Measurements from ENCODE around the gene ARHGAP9.

The ARHGAP9 gene

DNA sequence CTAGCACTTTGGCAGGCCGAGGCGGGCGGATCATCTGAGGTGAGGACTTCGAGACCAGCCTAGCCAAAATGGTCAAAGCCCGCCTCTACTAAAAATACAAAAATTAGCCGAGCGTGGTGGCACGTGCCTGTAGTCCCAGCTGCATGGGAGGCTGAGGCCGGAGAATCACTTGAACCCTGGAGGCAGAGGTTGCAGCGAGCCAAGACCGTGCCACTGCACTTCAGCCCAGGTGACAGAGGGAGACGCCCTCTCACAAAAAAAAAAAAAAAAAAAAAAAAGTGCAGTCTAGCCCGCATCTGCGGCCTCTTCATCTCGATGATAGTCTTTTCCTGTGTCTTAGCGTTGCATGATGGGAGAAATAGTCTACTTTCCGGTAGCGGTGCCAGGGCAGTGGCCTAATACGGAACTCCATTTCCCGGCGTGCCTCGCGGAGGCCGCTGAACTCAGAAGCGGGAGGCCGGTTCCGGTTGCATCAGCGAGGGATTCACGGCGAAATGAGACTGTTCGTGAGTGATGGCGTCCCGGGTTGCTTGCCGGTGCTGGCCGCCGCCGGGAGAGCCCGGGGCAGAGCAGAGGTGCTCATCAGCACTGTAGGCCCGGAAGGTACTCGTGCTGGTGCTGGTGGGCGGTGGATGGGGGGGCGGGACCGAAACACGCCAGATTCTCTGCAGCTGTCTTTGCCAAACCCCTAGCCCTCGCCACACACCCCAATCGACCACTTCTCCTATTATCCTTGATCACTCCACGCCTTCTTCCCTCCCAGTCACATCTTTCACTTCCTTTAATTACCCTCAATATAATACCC, 8.1 kb upstream of the ARHGAP9 start, which contains the start of gene MARS1:
Gene MARS1 (plus strand): TSS at position 472 of the 805 bp plus-strand sequence. CDS start 23 bp downstream, at position 495.
- TF ChIP-seq CTCF (IDR thresholded peaks at IDR 0.05; ENCODE audit: insufficient read depth, missing control alignments): peak; percentile 31
- FAIRE-seq: no peak

GRCh38 chr12:57487055-57487596, 7.5 kb upstream of the ARHGAP9 start:
- no peak for FAIRE-seq
- DNase-seq (ENCODE audit: insufficient read length, low spot score): no peak
- TF ChIP-seq CTCF (IDR thresholded peaks at IDR 0.05; ENCODE audit: insufficient read depth, missing control alignments): no peak

More for the DNA sequence above, 8.1 kb upstream of the ARHGAP9 start, which contains the start of gene MARS1:
- DNase-seq (ENCODE audit: insufficient read length, low spot score): peak; percentile 63

- no peak for DNase-seq (ENCODE audit: insufficient read length, low spot score)
- no peak for TF ChIP-seq CTCF (IDR thresholded peaks at IDR 0.05; ENCODE audit: insufficient read depth, missing control alignments)
- no peak for FAIRE-seq
Measured at GRCh38 chr12:57485695-57486094, 6.0 kb upstream of the ARHGAP9 start.

DNA sequence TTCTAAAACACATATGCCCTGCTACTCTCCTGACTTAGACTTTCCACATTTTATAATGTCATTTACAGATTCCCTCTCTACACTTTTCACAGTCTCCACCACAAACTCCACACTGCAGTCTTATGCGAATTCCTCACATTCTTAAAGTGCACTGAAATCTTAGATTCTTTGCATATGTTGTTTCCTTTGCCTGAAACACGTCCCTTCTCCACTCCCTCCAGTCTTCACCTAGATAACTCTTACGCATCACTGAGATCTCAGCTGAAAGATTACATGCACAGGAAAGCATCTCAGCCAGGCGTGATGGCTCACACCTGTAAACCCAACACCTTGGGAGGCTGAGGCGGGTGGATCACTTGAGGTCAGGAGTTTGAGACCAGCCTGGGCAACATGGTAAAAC, 3.8 kb upstream of the ARHGAP9 start:
- FAIRE-seq: no peak

DNA sequence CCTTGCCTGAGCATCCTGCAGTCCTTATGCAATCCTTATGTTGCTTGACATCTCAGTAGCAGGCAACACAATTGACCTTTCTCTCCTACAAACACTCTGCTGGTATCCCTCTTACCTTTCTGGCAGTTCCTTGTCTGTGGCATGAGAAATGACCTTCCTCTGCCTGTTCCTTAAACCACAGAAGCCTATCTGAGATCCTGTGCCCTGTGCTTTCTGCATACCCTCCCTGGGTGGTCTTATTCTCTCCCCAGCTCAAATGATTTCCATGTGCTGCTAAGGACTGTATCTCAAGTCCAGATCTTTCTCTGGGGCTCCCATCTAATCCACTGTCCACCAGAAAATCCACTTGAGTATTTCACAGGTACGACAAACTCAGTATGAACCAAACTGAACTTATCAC, 2.0 kb upstream of the ARHGAP9 start:
- TF ChIP-seq CTCF (IDR thresholded peaks at IDR 0.05; ENCODE audit: insufficient read depth, missing control alignments): no peak
- FAIRE-seq (no peak), DNase-seq (ENCODE audit: insufficient read length, low spot score) (no peak)

More for the DNA sequence above, 3.8 kb upstream of the ARHGAP9 start:
- no peak for TF ChIP-seq CTCF (IDR thresholded peaks at IDR 0.05; ENCODE audit: insufficient read depth, missing control alignments)
- no peak for DNase-seq (ENCODE audit: insufficient read length, low spot score)

DNA sequence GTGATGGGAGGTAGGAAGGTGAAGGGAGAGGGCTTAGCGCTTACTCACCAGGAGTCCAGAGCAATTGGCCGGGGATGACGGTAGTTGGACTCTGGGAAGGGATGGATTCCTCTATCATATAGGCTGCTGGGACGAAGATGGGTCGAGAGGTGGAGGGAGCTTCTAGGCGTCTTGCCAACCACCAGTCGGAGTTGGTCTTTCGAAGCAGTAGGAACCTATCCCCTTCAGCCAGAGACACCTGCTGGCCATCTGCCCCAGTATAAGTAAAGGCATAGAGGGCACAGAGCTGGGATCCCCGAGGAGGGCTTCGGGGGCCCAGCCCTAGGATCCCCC, 657 bp downstream of the ARHGAP9 start:
- FAIRE-seq (no peak), DNase-seq (ENCODE audit: insufficient read length, low spot score) (no peak)
- TF ChIP-seq CTCF (IDR thresholded peaks at IDR 0.05; ENCODE audit: insufficient read depth, missing control alignments): no peak

All from D721Med (cell line).